ENCODE results near the gene MCM3AP.

- no peak for TF ChIP-seq GATA2 (IDR thresholded peaks at IDR 0.05; ENCODE audit: low read depth, low read length)
- no peak for TF ChIP-seq GATA3 (IDR thresholded peaks at IDR 0.05; ENCODE audit: low read depth, low read length)
Observed at GRCh38 chr21:46220847-46221246, 64.6 kb downstream of the MCM3AP start.

All from SH-SY5Y (cell line).